ENCODE measurements around the gene FUT7.

DNA sequence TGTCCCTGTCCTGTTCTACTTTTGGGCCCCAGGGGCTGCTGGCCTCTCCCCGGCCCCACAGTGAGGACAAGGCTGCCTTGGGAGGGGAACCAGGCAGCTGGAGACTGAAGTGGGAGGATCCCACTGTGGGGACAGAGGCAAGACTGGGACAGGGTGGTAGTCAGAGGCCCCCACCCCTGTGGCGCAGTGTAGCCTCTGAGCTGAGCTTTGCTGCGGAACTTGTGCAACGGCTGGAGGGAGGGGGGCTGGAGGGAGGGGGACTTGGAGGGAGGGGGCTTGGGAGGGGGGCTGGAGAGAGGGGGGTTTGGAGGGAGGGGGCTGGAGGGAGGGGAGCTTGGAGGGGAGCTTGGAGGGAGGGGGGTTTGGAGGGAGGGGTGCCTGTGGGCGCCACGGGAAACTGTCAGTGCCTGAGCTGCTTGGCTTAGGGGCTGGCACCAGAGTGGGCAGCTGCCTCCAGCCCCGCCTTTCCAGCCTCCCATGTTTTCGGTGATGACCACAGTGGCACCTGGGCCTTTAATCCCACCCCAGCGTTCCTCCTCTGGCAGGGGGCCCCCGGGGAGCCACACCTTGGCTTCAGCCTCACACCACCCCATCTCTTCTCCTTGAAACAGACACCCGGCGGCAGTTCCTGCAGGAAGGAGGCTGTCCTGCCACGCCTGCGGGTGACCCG is 2.3 kb upstream of the FUT7 start:
- TF ChIP-seq, protein P1, sequence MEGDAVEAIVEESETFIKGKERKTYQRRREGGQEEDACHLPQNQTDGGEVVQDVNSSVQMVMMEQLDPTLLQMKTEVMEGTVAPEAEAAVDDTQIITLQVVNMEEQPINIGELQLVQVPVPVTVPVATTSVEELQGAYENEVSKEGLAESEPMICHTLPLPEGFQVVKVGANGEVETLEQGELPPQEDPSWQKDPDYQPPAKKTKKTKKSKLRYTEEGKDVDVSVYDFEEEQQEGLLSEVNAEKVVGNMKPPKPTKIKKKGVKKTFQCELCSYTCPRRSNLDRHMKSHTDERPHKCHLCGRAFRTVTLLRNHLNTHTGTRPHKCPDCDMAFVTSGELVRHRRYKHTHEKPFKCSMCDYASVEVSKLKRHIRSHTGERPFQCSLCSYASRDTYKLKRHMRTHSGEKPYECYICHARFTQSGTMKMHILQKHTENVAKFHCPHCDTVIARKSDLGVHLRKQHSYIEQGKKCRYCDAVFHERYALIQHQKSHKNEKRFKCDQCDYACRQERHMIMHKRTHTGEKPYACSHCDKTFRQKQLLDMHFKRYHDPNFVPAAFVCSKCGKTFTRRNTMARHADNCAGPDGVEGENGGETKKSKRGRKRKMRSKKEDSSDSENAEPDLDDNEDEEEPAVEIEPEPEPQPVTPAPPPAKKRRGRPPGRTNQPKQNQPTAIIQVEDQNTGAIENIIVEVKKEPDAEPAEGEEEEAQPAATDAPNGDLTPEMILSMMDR (IDR thresholded peaks at IDR 0.05): no peak
- TF ChIP-seq POLR2A (IDR thresholded peaks at IDR 0.05): no peak
